NCI-H524 (cell line): ENCODE data around the gene PPEF2.
A peak's percentile ranks its signal among the peaks of the same experiment; 100 is the strongest.
"Not testable (repeated sequence)": the region's sequence is repeated elsewhere in the genome, so short reads cannot be mapped to it uniquely, and the experiment has no call there.

Experiments used
- DNase-seq, 2 experiments: peaks; one replicate each; lab custom pipeline; 2025; lab: John Stamatoyannopoulos, UW

The PPEF2 gene

GRCh38 chr4:75902352-75902751 lies at the start of gene PPEF2:
TSS of gene PPEF2 (minus strand) at chr4:75902452. CDS start at chr4:75896325, 6,127 bp downstream.
- DNase-seq = no peak

- no peak for DNase-seq
Measured at GRCh38 chr4:75950213-75950815, 48.1 kb upstream of the PPEF2 start.

GRCh38 chr4:75948822-75949444 lies 46.7 kb upstream of the PPEF2 start:
- DNase-seq = no peak

- DNase-seq = no peak
Measured at GRCh38 chr4:75940692-75941253, 38.5 kb upstream of the PPEF2 start, which contains the start of gene NAAA. TSS of gene NAAA (minus strand) at chr4:75941013. CDS start at chr4:75940949, 64 bp downstream.

- DNase-seq = no peak
Measured at GRCh38 chr4:75939890-75940691, 37.8 kb upstream of the PPEF2 start.

- DNase-seq = no peak
Measured at GRCh38 chr4:75935628-75936027, 33.4 kb upstream of the PPEF2 start.

GRCh38 chr4:75930152-75930551 lies 27.9 kb upstream of the PPEF2 start:
- DNase-seq = no peak

- DNase-seq = not testable (repeated sequence)
Measured at GRCh38 chr4:75924916-75925315, 22.7 kb upstream of the PPEF2 start.

GRCh38 chr4:75924309-75924827 lies 22.1 kb upstream of the PPEF2 start:
- no peak for DNase-seq

GRCh38 chr4:75922588-75922987 lies 20.3 kb upstream of the PPEF2 start:
- DNase-seq = no peak

GRCh38 chr4:75921910-75922309 lies 19.7 kb upstream of the PPEF2 start:
- no peak for DNase-seq

- DNase-seq = no peak
Measured at GRCh38 chr4:75920327-75920726, 18.1 kb upstream of the PPEF2 start.

- peak in 1 of 2 experiments; percentile 9 for DNase-seq
Measured at GRCh38 chr4:75919920-75920319, 17.7 kb upstream of the PPEF2 start.

- peak in 1 of 2 experiments; percentile 1 for DNase-seq
Measured at GRCh38 chr4:75916091-75916661, 13.9 kb upstream of the PPEF2 start.

- DNase-seq = no peak
Measured at GRCh38 chr4:75912968-75913367, 10.7 kb upstream of the PPEF2 start.

GRCh38 chr4:75910831-75911230 lies 8.6 kb upstream of the PPEF2 start:
- DNase-seq = not testable (repeated sequence)

GRCh38 chr4:75909405-75909804 lies 7.2 kb upstream of the PPEF2 start:
- no peak for DNase-seq

- no peak for DNase-seq
Measured at GRCh38 chr4:75908555-75908954, 6.3 kb upstream of the PPEF2 start.

GRCh38 chr4:75907966-75908365 lies 5.7 kb upstream of the PPEF2 start:
- no peak for DNase-seq

GRCh38 chr4:75904076-75904475 lies 1.8 kb upstream of the PPEF2 start:
- DNase-seq = no peak

- no peak for DNase-seq
Measured at GRCh38 chr4:75898536-75898935, 3.7 kb downstream of the PPEF2 start.

- peak in 1 of 2 experiments; percentile 4 for DNase-seq
Measured at GRCh38 chr4:75895744-75896314, 6.4 kb downstream of the PPEF2 start.
